ENCODE data around the gene JARID2. TPM values are rescaled to one million over a fixed set of nuclear protein-coding genes. Genes with fewer than 3 reads are reported as not detected.
A peak's percentile ranks its signal among the peaks of the same experiment; 100 is the strongest.

Gene JARID2
- total RNA-seq, 1 donor from 2014 or later, result 66.1 TPM

DNA sequence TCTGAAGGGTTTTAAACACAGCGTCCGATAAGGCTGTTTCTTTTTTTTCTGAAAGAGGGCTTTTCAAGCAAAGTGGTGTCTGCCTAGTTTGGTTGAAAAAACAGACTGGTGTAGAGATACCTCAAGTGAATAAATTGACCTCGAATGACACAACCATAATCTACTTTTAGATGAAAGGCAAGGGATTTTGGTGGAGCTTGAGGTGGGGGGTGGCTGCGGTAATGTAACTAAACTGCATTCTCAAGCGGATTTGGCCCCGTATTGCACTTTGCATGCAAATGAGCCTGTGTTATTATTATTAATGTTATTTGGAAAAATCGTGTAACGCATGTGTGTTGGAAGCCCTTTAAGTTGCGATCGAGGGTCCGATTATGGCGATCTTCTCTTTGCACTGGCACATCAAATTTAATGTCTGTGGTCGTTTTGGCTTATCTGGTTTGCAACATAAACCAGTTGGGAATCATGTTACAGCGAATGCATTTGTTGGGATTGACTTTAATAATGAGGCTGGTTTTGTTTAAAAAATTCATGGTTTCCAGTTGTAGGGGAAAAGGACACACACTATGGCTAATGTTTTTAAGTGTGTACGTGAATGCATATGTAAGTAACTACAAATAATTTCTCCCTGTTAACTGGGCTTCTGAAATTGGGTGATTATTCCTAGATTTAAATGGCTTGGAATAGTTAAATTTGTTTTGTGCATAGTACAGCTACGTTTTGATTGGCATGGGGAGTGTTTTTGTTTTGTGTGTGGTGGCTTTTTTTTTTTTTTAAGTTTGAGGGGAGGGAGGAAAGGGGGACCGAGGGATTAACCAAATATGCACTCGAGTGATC lies 1.0 kb downstream of the JARID2 start:
- Mint-ChIP-seq H3K4me3 (ENCODE audit: unreplicated experiment) (peak overlapping the region; percentile 100), H3K4me1 (ENCODE audit: unreplicated experiment) (peaks cover 53% of the 10 kb centered on the region), H3K9me3 (ENCODE audit: unreplicated experiment) (no peaks in the 10 kb centered on the region), H3K36me3 (ENCODE audit: low read depth, unreplicated experiment) (peaks cover 13% of the 10 kb centered on the region), H3K27me3 (ENCODE audit: unreplicated experiment) (peaks cover 9% of the 10 kb centered on the region), H3K27ac (ENCODE audit: unreplicated experiment) (peak overlapping the region; percentile 92)
- TF ChIP-seq, protein P1, sequence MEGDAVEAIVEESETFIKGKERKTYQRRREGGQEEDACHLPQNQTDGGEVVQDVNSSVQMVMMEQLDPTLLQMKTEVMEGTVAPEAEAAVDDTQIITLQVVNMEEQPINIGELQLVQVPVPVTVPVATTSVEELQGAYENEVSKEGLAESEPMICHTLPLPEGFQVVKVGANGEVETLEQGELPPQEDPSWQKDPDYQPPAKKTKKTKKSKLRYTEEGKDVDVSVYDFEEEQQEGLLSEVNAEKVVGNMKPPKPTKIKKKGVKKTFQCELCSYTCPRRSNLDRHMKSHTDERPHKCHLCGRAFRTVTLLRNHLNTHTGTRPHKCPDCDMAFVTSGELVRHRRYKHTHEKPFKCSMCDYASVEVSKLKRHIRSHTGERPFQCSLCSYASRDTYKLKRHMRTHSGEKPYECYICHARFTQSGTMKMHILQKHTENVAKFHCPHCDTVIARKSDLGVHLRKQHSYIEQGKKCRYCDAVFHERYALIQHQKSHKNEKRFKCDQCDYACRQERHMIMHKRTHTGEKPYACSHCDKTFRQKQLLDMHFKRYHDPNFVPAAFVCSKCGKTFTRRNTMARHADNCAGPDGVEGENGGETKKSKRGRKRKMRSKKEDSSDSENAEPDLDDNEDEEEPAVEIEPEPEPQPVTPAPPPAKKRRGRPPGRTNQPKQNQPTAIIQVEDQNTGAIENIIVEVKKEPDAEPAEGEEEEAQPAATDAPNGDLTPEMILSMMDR (IDR thresholded peaks at IDR 0.05; ENCODE audit: unreplicated experiment), result no peak
- DNase-seq (ENCODE audit: low spot score), result no peak

DNA sequence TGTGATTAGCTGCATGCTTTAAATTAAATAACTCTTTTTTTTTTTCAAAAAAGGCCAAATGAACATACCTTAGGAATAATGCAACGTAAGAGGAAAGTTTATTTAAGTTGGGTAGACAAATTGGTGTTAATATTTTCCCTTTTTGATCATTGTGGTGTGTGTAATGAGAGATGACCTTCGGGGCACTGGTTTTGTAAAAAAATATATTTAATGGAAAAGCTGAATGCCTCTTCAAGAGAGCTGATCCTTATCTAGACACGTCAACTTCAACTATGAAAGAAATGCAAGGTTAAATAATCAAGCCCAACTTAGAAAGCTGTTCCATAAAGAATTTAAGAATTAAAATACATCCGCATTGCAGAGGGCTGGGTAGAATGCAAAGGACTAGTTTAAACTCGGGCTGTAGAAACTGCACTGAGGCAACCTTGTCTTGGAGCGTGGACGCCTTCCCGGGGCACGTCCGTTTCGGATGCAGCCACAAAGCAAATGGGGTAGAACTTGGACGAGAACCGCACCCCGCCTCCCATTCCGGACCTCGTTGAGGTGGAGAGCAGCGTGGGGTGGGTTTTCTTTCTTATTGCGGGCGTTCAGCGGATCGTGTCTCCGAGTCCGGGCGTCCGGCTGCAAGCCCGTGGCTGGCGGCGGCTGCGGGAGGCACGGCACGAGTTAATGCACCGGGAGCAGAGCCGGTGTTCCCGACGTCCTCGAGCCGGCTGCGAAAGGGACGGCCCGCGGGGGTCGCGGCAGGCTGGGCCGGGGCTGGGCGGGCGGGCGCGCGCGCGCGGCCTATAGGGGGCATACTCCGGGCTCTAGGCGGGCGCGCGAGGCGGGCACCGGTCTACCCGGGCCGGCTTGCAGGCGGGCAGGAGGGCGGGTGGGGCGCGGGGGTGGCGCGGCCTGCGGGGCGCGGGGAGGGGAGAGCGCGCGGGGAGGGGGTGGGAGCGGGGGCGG lies 1.9 kb downstream of the JARID2 start:
- peak; percentile 62 for DNase-seq (ENCODE audit: low spot score)
- Mint-ChIP-seq H3K9me3 (ENCODE audit: unreplicated experiment) (no peaks in the 10 kb centered on the region), H3K36me3 (ENCODE audit: low read depth, unreplicated experiment) (peaks cover 13% of the 10 kb centered on the region), H3K27ac (ENCODE audit: unreplicated experiment) (peak overlapping the region; percentile 92), H3K4me1 (ENCODE audit: unreplicated experiment) (peaks cover 54% of the 10 kb centered on the region), H3K27me3 (ENCODE audit: unreplicated experiment) (peaks cover 7% of the 10 kb centered on the region), H3K4me3 (ENCODE audit: unreplicated experiment) (peak overlapping the region; percentile 100)
- TF ChIP-seq, protein P1 (IDR thresholded peaks at IDR 0.05; ENCODE audit: unreplicated experiment), result peak; percentile 19

DNA sequence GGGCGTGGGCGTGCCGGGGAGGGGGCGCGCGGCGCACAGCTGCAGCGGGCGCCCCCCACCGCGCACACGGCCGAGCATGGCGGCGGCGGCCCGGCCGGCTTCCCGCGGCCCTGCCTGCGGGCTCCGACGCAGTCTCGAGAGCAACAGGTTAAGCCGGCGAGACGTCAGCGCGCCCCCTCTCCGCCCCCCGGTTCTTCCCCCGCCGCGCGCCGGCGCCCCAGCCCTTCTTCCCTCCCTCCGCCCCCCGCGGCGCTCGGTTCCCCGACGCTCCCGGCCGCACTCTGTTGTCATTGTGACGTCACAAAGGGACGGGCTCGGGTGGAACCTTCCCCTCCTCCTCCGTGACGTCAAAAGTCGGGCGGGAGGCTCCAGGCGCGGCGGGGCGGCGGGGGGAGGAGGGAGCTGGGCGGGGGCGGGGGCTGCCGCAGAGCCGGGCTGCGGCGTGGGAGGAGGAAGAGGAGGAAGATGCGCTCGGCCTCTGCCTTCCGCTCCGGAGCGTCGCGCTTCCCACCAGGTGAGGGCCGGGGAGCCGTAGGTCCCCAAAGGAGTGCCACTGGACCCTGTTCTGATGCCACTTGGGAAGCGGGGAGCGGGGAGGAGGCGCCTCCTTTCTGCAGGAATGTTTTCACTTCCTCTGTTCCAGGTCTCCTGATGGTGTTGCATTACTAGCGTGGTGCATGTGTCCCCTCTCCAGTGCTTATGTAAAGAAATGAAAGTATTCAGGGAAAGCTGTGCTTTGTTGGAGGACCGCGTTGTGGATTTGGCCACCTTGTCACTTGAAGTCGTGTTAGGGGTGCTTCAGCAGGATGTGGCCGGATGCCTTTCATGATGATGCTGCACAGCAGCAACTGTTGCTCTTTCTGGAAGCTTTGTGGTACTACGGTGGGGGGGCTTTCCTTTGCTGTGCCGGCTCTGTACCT lies 2.8 kb downstream of the JARID2 start:
- peaks cover 7% of the 10 kb centered on the region for H3K27me3 Mint-ChIP-seq (ENCODE audit: unreplicated experiment)
- peak overlapping the region; percentile 98 for H3K4me3 Mint-ChIP-seq (ENCODE audit: unreplicated experiment)
- no peaks in the 10 kb centered on the region for H3K9me3 Mint-ChIP-seq (ENCODE audit: unreplicated experiment)
- DNase-seq (ENCODE audit: low spot score), result peak; percentile 91
- peak overlapping the region; percentile 92 for H3K27ac Mint-ChIP-seq (ENCODE audit: unreplicated experiment)
- TF ChIP-seq, protein P1 (IDR thresholded peaks at IDR 0.05; ENCODE audit: unreplicated experiment), result no peak
- peaks cover 13% of the 10 kb centered on the region for H3K36me3 Mint-ChIP-seq (ENCODE audit: low read depth, unreplicated experiment)
- H3K4me1 Mint-ChIP-seq (ENCODE audit: unreplicated experiment), result peaks cover 54% of the 10 kb centered on the region

DNA sequence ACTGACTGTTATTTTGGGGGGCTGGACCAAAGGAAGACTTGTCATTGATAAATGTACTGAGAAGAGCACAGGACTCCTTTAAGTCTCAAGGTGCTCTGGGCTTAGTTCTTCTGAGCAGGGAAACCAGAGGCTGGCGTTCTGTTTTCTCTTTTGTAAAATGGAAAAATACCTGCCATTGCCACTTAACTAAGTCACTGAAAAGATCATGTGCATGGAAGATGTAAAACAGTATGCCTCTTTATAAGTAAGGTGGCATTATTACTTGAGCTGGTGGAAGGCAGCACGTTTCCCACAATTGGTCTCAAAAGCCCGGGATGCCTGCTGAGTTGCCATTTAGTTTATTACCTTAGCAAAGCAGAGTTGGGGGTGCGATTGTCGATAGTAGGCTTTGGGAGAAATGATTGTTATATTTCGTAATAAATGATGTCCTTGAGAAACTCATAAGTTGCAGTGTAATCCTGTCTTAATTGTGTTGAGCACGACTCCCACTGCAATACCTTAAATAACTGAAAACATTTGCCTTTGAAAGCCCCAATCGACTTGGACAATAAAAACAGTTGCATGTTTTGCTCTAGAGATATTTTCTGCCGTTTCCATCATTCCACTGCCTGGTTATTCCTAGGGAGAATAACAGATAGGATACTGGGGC lies 3.6 kb downstream of the JARID2 start:
- no peak for DNase-seq (ENCODE audit: low spot score)
- H3K9me3 Mint-ChIP-seq (ENCODE audit: unreplicated experiment), result no peaks in the 10 kb centered on the region
- peaks cover 13% of the 10 kb centered on the region for H3K36me3 Mint-ChIP-seq (ENCODE audit: low read depth, unreplicated experiment)
- peaks cover 6% of the 10 kb centered on the region for H3K27me3 Mint-ChIP-seq (ENCODE audit: unreplicated experiment)
- TF ChIP-seq, protein P1 (IDR thresholded peaks at IDR 0.05; ENCODE audit: unreplicated experiment), result no peak
- H3K27ac Mint-ChIP-seq (ENCODE audit: unreplicated experiment), result peak overlapping the region; percentile 92
- H3K4me3 Mint-ChIP-seq (ENCODE audit: unreplicated experiment), result peak overlapping the region; percentile 98
- peaks cover 54% of the 10 kb centered on the region for H3K4me1 Mint-ChIP-seq (ENCODE audit: unreplicated experiment)
